Endothelial cell of umbilical vein (primary cell): Measurements from ENCODE around the gene CDX1. TPM values are rescaled to one million over a fixed set of nuclear protein-coding genes. Genes with fewer than 3 reads are reported as not detected.

ENCODE experiments used
- BruUV-seq: library from RNA; stranded (reverse); fragments of 400-500 nt; replicated peaks from 2 replicates; lab custom pipeline; 2021; lab: Mats Ljungman, UMichigan
- CTCF ChIA-PET: fragments of 300-600, 350-600 bp; sonication (Branson Sonifier 250); formaldehyde crosslinking; loops from one replicate; lab custom pipeline; 2021; ENCODE audit warnings: antibody characterized with exemption, inconsistent platforms; lab: Charles Lee
- POLR2A ChIA-PET: fragments of 300-600, 350-600 bp; sonication (Branson Sonifier 250); formaldehyde crosslinking; loops from one replicate; lab custom pipeline; 2021; ENCODE audit warnings: antibody characterized with exemption, inconsistent platforms; lab: Charles Lee
- DNase-seq: peaks from one replicate; pipeline ENCODE4 v3.0.0-alpha.2; 2011; ENCODE audit warnings: low read depth, low spot score
- FAIRE-seq: peaks from 2 replicates; lab custom pipeline; 2011; peaks lifted over from hg19 to GRCh38; lab: Jason Lieb, UNC
- H2AFZ ChIP-seq: 2 replicates; pipeline ENCODE4 v1.6.0; 2012; ENCODE audit warnings: low read depth, low read length, control low read depth, inconsistent platforms
- H3K27ac ChIP-seq: 2 replicates; pipeline ENCODE4 v1.5.1; 2011; ENCODE audit warnings: low read depth, mild to moderate bottlenecking, control low read depth, low read length, moderate library complexity; ENCODE audit not compliant: insufficient read depth
- H3K27me3 ChIP-seq, 2 experiments: 2 replicates each; pipeline versions ENCODE4 v1.6.0 to v1.6.1; 2011; ENCODE audit warnings: low read length in 2 of 2, mixed read lengths in 1 of 2; ENCODE audit not compliant: control insufficient read depth in 2 of 2, insufficient read depth in 2 of 2
- H3K36me3 ChIP-seq, 2 experiments: 2 replicates in 1 of 2; 3 replicates in 1 of 2; pipeline ENCODE4 v1.5.1; 2011; ENCODE audit warnings: low read length in 2 of 2, mild to moderate bottlenecking in 1 of 2, moderate library complexity in 1 of 2; ENCODE audit not compliant: control insufficient read depth in 2 of 2, insufficient read depth in 2 of 2; ENCODE audit errors: extremely low read depth in 1 of 2
- H3K4me1 ChIP-seq: 3 replicates; pipeline ENCODE4 v1.5.1; 2011; ENCODE audit warnings: mild to moderate bottlenecking, low read length; ENCODE audit not compliant: control insufficient read depth, insufficient read depth; ENCODE audit errors: extremely low read depth
- H3K4me2 ChIP-seq: 2 replicates; pipeline ENCODE4 v1.6.1; 2011; ENCODE audit warnings: low read length, control low read depth, mixed read lengths; ENCODE audit not compliant: insufficient read depth
- H3K4me3 ChIP-seq, 3 experiments: fragments of 200-600 bp in 1 of 3; sonication (generic), shearing (Covaris generic) in 1 of 3; replicated peaks in 1 of 3; 2 replicates each; pipeline ENCODE4 v1.5.1; 2011 to 2016; ENCODE audit warnings: control low read depth in 3 of 3, low read length in 3 of 3, mild to moderate bottlenecking in 2 of 3, inconsistent platforms in 1 of 3, low read depth in 1 of 3, moderate library complexity in 1 of 3; ENCODE audit not compliant: insufficient read depth in 1 of 3
- H3K79me2 ChIP-seq: 2 replicates; pipeline ENCODE4 v1.6.0; 2012; ENCODE audit warnings: low read length, inconsistent platforms; ENCODE audit not compliant: control insufficient read depth, insufficient read depth
- H3K9ac ChIP-seq: replicated peaks from 2 replicates; pipeline ENCODE3; 2011; ENCODE audit warnings: low read length, control low read depth; ENCODE audit not compliant: insufficient read depth; ENCODE audit errors: extremely low read depth
- H3K9me1 ChIP-seq: replicated peaks from 3 replicates; pipeline ENCODE4 v1.6.0; 2011; ENCODE audit warnings: mild to moderate bottlenecking, low read length; ENCODE audit not compliant: control insufficient read depth, insufficient read depth; ENCODE audit errors: extremely low read depth
- H3K9me3 ChIP-seq: replicated peaks from 2 replicates; pipeline ENCODE4 v1.5.1; 2012; ENCODE audit warnings: low read length, inconsistent platforms; ENCODE audit not compliant: control insufficient read depth, insufficient read depth
- H4K20me1 ChIP-seq: replicated peaks from 2 replicates; pipeline ENCODE3; 2011; ENCODE audit warnings: mild to moderate bottlenecking, low read length; ENCODE audit not compliant: control insufficient read depth, insufficient read depth; ENCODE audit errors: extremely low read depth
- EZH2 ChIP-seq: IDR thresholded peaks from 2 replicates; pipeline ENCODE4 v1.6.1; 2012; ENCODE audit warnings: borderline replicate concordance, low read depth, mild to moderate bottlenecking, moderate library complexity, low read length, inconsistent platforms; ENCODE audit not compliant: severe bottlenecking
- FOS ChIP-seq: IDR thresholded peaks from 2 replicates; pipeline ENCODE4 v1.6.1; 2011; ENCODE audit warnings: mild to moderate bottlenecking, low read length, moderate library complexity, borderline replicate concordance; ENCODE audit not compliant: insufficient read depth
- GATA2 ChIP-seq: IDR thresholded peaks from 2 replicates; pipeline ENCODE4 v1.7.0; 2011; ENCODE audit warnings: low read depth, mild to moderate bottlenecking, moderate library complexity, mixed read lengths, low read length; ENCODE audit not compliant: insufficient read length, insufficient read depth
- JUN ChIP-seq: IDR thresholded peaks from 2 replicates; pipeline ENCODE4 v1.6.1; 2011; ENCODE audit warnings: borderline replicate concordance, low read depth; ENCODE audit not compliant: insufficient read length, insufficient read depth
- MYC ChIP-seq: IDR thresholded peaks from one replicate; pipeline ENCODE4 v1.6.1; 2011; ENCODE audit warnings: mild to moderate bottlenecking, low read depth, low read length
- POLR2A ChIP-seq: IDR thresholded peaks from 2 replicates; pipeline ENCODE4 v1.6.1; 2012; ENCODE audit warnings: low read depth, mild to moderate bottlenecking, control low read depth, low read length
- POLR2AphosphoS5 ChIP-seq: IDR thresholded peaks from 2 replicates; pipeline ENCODE4 v1.6.1; 2012; ENCODE audit warnings: low read depth, mild to moderate bottlenecking, control low read depth, low read length, moderate library complexity; ENCODE audit not compliant: insufficient read depth
- dilution Hi-C: fragments of 300-500 bp; cut with MboI; formaldehyde crosslinking; loops from one replicate; pipeline ENCODE4 v1.15.0; 2019; ENCODE audit warnings: low sequenced_read_pairs; ENCODE audit not compliant: extremely low pct_ligation_motif_present
- intact Hi-C: fragments of 100-400 bp; cut with micrococcal nuclease; formaldehyde crosslinking; loops from one replicate; pipeline ENCODE4 v1.10.0; 2022
- polyA plus RNA-seq, 4 experiments: library from polyadenylated mRNA; depleted of rRNA in 3 of 4; stranded (reverse) in 3 of 4; unstranded in 1 of 4; fragments of >200 nt; gene quantifications; 2 replicates each; pipeline versions ENCODE4 v1.2.1 to v1.2.3, GENCODE V29; 2011 to 2012; ENCODE audit warnings: missing spikeins in 1 of 4
- total RNA-seq: library from RNA; stranded (reverse); gene quantifications from 2 replicates; pipeline ENCODE4 v1.2.3, GENCODE V29; 2021
- TF ChIP-seq, protein P1 (sequence below), 2 donors: IDR thresholded peaks; 1 replicate in 1 of 2; 2 replicates in 1 of 2; pipeline ENCODE4 v1.5.1; 2011; ENCODE audit warnings: low read length in 2 of 2, mild to moderate bottlenecking in 2 of 2, moderate library complexity in 2 of 2, control low read depth in 1 of 2, inconsistent platforms in 1 of 2, low read depth in 1 of 2; ENCODE audit not compliant: insufficient read depth in 1 of 2; ENCODE audit errors: extremely low read depth in 1 of 2
- TF ChIP-seq, protein P2 (sequence below): IDR thresholded peaks from 2 replicates; pipeline ENCODE4 v1.6.1; 2011; ENCODE audit not compliant: insufficient read depth, insufficient read length

The CDX1 gene
- total and polyA plus RNA-seq, 2 donors (not counting 3 experiments of a cell fraction or from before 2014, with no cell fraction given) = not detected

DNA sequence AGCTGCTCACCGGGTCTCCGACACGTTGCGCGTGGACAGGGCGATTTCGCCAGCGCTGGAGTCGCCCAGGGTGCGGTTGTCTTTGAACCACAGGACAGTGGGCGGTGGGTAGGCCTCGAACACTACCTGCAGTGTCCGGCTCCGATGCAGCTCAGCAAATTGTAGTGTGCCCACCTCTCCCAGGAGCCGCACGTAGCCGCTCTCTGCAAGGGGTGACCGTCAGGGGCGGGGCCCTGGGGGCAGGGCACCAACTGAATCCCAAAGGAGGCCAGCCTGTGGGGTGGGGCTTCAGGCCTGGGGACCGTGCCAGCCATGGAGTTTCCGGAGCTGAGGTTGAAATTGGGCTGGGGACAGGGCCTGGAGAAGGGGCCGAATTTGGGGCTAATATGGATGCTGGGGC lies 33.8 kb upstream of the CDX1 start:
- dilution Hi-C loops = no loop called here
- H3K4me2 ChIP-seq = no peak overlapping the region

More for the DNA sequence above, 33.8 kb upstream of the CDX1 start:
- Histone ChIP-seq H2AFZ (no peak overlapping the region), H3K79me2 (no peaks in the 10 kb centered on the region), H3K9me3 (no peaks in the 10 kb centered on the region), H4K20me1 (no peaks in the 10 kb centered on the region), H3K4me1 (peaks cover 15% of the 10 kb centered on the region), H3K4me3 (no peak overlapping the region), H3K27ac (no peak overlapping the region), H3K27me3 (peaks cover 0 to 6% of the 10 kb centered on the region in 2 experiments), H3K9ac (no peak overlapping the region), H3K9me1 (no peaks in the 10 kb centered on the region), H3K36me3 (no peaks in the 10 kb centered on the region)
- TF ChIP-seq POLR2AphosphoS5 (no peak), MYC (no peak), GATA2 (no peak), POLR2A (no peak), JUN (no peak), FOS (no peak), EZH2 (no peak)
- TF ChIP-seq, protein P1, sequence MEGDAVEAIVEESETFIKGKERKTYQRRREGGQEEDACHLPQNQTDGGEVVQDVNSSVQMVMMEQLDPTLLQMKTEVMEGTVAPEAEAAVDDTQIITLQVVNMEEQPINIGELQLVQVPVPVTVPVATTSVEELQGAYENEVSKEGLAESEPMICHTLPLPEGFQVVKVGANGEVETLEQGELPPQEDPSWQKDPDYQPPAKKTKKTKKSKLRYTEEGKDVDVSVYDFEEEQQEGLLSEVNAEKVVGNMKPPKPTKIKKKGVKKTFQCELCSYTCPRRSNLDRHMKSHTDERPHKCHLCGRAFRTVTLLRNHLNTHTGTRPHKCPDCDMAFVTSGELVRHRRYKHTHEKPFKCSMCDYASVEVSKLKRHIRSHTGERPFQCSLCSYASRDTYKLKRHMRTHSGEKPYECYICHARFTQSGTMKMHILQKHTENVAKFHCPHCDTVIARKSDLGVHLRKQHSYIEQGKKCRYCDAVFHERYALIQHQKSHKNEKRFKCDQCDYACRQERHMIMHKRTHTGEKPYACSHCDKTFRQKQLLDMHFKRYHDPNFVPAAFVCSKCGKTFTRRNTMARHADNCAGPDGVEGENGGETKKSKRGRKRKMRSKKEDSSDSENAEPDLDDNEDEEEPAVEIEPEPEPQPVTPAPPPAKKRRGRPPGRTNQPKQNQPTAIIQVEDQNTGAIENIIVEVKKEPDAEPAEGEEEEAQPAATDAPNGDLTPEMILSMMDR (IDR thresholded peaks at IDR 0.05; ENCODE audit: extremely low read depth in 1 of 2, insufficient read depth in 1 of 2, low read depth in 1 of 2, low read length in 2 of 2) = no peak
- TF ChIP-seq, protein P2, sequence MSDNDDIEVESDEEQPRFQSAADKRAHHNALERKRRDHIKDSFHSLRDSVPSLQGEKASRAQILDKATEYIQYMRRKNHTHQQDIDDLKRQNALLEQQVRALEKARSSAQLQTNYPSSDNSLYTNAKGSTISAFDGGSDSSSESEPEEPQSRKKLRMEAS = no peak
- FAIRE-seq (no peak), DNase-seq (no peak)
- ChIA-PET POLR2A (no interaction called here), CTCF (interaction anchor here (0.6 to 1.2 kb wide), 2 partner anchors 85 to 278 kb away, joined by 3 to 4 read pairs; no protein-coding TSS in a partner anchor)
- BruUV-seq = no TSS peak
- intact Hi-C loops = loop anchor here (5.0 kb wide), 1 partner anchor 130 kb away; the partner anchor contains the start of genes HMGXB3 and TIGD6
